Measurements from ENCODE around the gene NTNG1. TPM values are rescaled to one million over a fixed set of nuclear protein-coding genes. Genes with fewer than 3 reads are reported as not detected.

Gene NTNG1
- total RNA-seq, 1 donor from 2014 or later = 8.1 TPM

DNA sequence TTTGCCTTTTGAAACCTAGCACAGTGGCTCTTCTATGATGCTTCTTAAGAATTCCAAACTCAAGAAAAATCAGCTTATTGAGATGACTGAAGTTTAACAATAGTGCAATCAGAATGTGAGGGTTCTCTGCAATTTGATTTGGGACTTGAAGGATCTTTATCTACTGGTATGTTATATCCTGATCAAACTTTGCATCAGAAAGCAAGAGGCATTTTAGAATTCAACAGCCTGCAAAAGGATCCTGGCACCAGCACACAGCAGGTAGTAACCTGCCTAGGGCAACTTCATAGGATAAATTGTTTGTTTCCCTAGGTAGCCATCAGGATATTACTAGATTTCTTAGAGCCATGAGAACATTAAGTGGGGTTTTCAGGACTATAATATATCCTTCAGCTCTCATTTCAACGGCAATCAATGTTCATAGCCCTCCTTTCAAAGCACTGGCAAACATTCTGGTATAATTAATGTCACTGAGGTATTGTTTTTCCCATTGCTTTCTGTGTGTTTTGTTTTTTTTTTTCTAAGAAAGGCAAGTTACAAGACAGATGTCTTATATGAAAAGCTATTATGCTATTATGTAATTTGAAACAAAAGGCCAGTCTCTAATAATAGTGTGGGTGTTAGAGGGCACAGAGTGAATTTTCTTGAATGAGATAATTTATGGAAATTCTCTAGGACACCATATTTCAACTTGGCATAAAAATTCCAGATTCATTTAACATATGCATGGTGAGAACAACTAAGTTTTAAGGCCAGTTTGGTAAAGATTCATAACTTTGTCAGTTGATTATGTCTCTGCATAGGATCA, 34.5 kb downstream of the NTNG1 start:
- no peak for FAIRE-seq
- Histone ChIP-seq H2AFZ (ENCODE audit: low read depth, low read length) (no peak overlapping the region), H3K9ac (ENCODE audit: low read length) (no peak overlapping the region), H4K20me1 (ENCODE audit: insufficient read depth, low read length) (no peaks in the 10 kb centered on the region), H3K4me2 (ENCODE audit: low read length) (no peak overlapping the region), H3K9me3 (ENCODE audit: insufficient read depth, low read depth, low read length) (no peaks in the 10 kb centered on the region), H3K27me3 (ENCODE audit: insufficient read depth, low read length) (no peaks in the 10 kb centered on the region), H3K4me1 (ENCODE audit: insufficient read depth, low read length) (no peaks in the 10 kb centered on the region), H3K4me3 (ENCODE audit: insufficient read depth, low read depth, low read length) (no peak overlapping the region), H3K79me2 (ENCODE audit: insufficient read depth, low read length) (peaks cover 11% of the 10 kb centered on the region), H3K36me3 (ENCODE audit: insufficient read depth, low read length) (no peaks in the 10 kb centered on the region), H3K27ac (ENCODE audit: low read depth, low read length) (no peak overlapping the region)
- Mint-ChIP-seq H3K27ac (ENCODE audit: unreplicated experiment) (no peak overlapping the region), H3K9me3 (ENCODE audit: unreplicated experiment) (no peaks in the 10 kb centered on the region), H3K36me3 (ENCODE audit: low read depth, unreplicated experiment) (no peaks in the 10 kb centered on the region), H3K4me1 (ENCODE audit: low read depth, unreplicated experiment) (peaks cover 19% of the 10 kb centered on the region), H3K27me3 (ENCODE audit: low read depth, unreplicated experiment) (no peaks in the 10 kb centered on the region), H3K4me3 (ENCODE audit: unreplicated experiment) (no peak overlapping the region)
- TF ChIP-seq, protein P1, sequence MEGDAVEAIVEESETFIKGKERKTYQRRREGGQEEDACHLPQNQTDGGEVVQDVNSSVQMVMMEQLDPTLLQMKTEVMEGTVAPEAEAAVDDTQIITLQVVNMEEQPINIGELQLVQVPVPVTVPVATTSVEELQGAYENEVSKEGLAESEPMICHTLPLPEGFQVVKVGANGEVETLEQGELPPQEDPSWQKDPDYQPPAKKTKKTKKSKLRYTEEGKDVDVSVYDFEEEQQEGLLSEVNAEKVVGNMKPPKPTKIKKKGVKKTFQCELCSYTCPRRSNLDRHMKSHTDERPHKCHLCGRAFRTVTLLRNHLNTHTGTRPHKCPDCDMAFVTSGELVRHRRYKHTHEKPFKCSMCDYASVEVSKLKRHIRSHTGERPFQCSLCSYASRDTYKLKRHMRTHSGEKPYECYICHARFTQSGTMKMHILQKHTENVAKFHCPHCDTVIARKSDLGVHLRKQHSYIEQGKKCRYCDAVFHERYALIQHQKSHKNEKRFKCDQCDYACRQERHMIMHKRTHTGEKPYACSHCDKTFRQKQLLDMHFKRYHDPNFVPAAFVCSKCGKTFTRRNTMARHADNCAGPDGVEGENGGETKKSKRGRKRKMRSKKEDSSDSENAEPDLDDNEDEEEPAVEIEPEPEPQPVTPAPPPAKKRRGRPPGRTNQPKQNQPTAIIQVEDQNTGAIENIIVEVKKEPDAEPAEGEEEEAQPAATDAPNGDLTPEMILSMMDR (IDR thresholded peaks at IDR 0.05; ENCODE audit: insufficient read depth, low read depth, low read length) = no peak
- no peak for TF ChIP-seq EZH2 (IDR thresholded peaks at IDR 0.05; ENCODE audit: insufficient read depth, low read length)
- DNase-seq (ENCODE audit: low read depth) = no peak

DNA sequence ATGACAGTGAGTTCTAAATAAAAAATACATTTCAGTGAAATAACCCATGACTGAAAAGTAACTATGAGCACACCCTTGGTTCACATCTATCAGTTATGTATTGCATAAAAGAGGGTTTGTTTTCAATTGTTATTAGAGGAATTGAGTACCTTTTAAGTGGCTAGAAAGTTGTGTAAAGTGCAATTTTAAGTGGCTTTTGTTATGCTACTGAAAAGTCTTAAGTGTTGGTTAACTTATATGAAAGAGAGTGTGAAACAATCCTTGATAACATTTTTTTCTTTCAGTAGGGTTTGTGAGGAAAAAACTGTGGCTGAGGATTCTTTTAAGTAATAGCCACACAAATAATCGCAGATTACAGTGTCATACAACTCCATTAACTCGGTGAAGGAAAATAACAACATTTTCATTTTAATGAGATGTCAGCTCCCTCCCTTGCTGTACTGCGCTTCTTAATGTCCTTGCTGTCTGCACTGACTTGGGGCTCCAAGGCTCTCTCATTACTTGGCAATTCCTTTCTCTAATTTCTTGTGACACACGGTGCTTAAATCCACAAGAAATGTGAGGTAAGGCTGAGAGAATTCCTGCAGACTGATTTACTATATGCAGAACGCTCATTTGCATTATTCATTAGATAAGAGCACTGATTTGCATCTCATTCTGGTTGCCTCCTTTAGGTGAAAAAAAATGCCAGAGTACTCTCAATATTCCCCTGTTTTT, 40.6 kb downstream of the NTNG1 start:
- H3K4me2 ChIP-seq (ENCODE audit: low read length) = peak overlapping the region; percentile 2
- Mint-ChIP-seq H3K4me3 (ENCODE audit: unreplicated experiment) (no peak overlapping the region), H3K4me1 (ENCODE audit: low read depth, unreplicated experiment) (peaks cover 15% of the 10 kb centered on the region)

More for the DNA sequence above, 40.6 kb downstream of the NTNG1 start:
- Histone ChIP-seq H3K9ac (ENCODE audit: low read length) (no peak overlapping the region), H3K36me3 (ENCODE audit: insufficient read depth, low read length) (no peaks in the 10 kb centered on the region), H3K9me3 (ENCODE audit: insufficient read depth, low read depth, low read length) (no peaks in the 10 kb centered on the region), H3K79me2 (ENCODE audit: insufficient read depth, low read length) (peaks cover 17% of the 10 kb centered on the region), H3K4me1 (ENCODE audit: insufficient read depth, low read length) (peaks cover 6% of the 10 kb centered on the region), H3K27me3 (ENCODE audit: insufficient read depth, low read length) (no peaks in the 10 kb centered on the region), H3K4me3 (ENCODE audit: insufficient read depth, low read depth, low read length) (no peak overlapping the region), H2AFZ (ENCODE audit: low read depth, low read length) (no peak overlapping the region), H3K27ac (ENCODE audit: low read depth, low read length) (no peak overlapping the region), H4K20me1 (ENCODE audit: insufficient read depth, low read length) (peaks cover 3% of the 10 kb centered on the region)
- H3K36me3 Mint-ChIP-seq (ENCODE audit: low read depth, unreplicated experiment) = no peaks in the 10 kb centered on the region
- no peak overlapping the region for H3K27ac Mint-ChIP-seq (ENCODE audit: unreplicated experiment)
- no peak for TF ChIP-seq EZH2 (IDR thresholded peaks at IDR 0.05; ENCODE audit: insufficient read depth, low read length)
- TF ChIP-seq, protein P1 (IDR thresholded peaks at IDR 0.05; ENCODE audit: insufficient read depth, low read depth, low read length) = no peak
- no peaks in the 10 kb centered on the region for H3K9me3 Mint-ChIP-seq (ENCODE audit: unreplicated experiment)
- no peaks in the 10 kb centered on the region for H3K27me3 Mint-ChIP-seq (ENCODE audit: low read depth, unreplicated experiment)
- FAIRE-seq (no peak), DNase-seq (ENCODE audit: low read depth) (peak; percentile 38)
